Natural killer cell (primary cell): ENCODE results near the gene CCND2. TPM values are rescaled to one million over a fixed set of nuclear protein-coding genes. Genes with fewer than 3 reads are reported as not detected.

Source experiments
- ATAC-seq, 3 donors: fragments of 150-1000 bp in 2 of 3; fragments of 200-7000 bp in 1 of 3; cut with Tn5 transposase; 1 replicate in 1 of 3; 2 replicates in 2 of 3; pipeline ENCODE4 v1.10.0; 2021; ENCODE audit warnings: mild to moderate bottlenecking in 2 of 3, moderate library complexity in 2 of 3
- DNase-seq, 2 donors: peaks; one replicate each; pipeline versions ENCODE4 v3.0.0 to v3.0.0-alpha.2; 2013 to 2021; ENCODE audit warnings: mixed read lengths in 1 of 2
- H3K27ac ChIP-seq: one replicate; pipeline ENCODE4 v1.5.1; 2013; ENCODE audit warnings: mild to moderate bottlenecking, low read length
- H3K27me3 ChIP-seq: one replicate; pipeline ENCODE4 v1.6.1; 2013; ENCODE audit warnings: low read length; ENCODE audit not compliant: control insufficient read depth, insufficient read depth
- H3K36me3 ChIP-seq: one replicate; pipeline ENCODE4 v1.6.1; 2013; ENCODE audit warnings: low read length; ENCODE audit not compliant: control insufficient read depth, insufficient read depth
- H3K4me1 ChIP-seq: one replicate; pipeline ENCODE4 v1.6.1; 2013; ENCODE audit warnings: low read length; ENCODE audit not compliant: control insufficient read depth, insufficient read depth
- H3K4me3 ChIP-seq: one replicate; pipeline ENCODE4 v1.5.1; 2013; ENCODE audit warnings: low read length
- H3K9me3 ChIP-seq: one replicate; pipeline ENCODE4 v1.6.1; 2013; ENCODE audit warnings: low read length; ENCODE audit not compliant: control insufficient read depth, insufficient read depth
- H3K27ac Mint-ChIP-seq, 2 donors: one replicate each; pipeline ENCODE4 v1.8.0; 2022; ENCODE audit warnings: mild to moderate bottlenecking in 2 of 2, mixed read lengths in 2 of 2, moderate library complexity in 1 of 2
- H3K27me3 Mint-ChIP-seq, 2 donors: one replicate each; pipeline ENCODE4 v1.8.0; 2022; ENCODE audit warnings: low read depth in 2 of 2, mixed read lengths in 2 of 2
- H3K36me3 Mint-ChIP-seq: one replicate; pipeline ENCODE4 v1.8.0; 2022; ENCODE audit warnings: mixed read lengths
- H3K4me1 Mint-ChIP-seq, 2 donors: one replicate each; pipeline ENCODE4 v1.8.0; 2022; ENCODE audit warnings: mixed read lengths in 2 of 2
- H3K4me3 Mint-ChIP-seq: one replicate; pipeline ENCODE4 v1.8.0; 2022; ENCODE audit warnings: mild to moderate bottlenecking, moderate library complexity, mixed read lengths
- H3K9me3 Mint-ChIP-seq, 2 donors: one replicate each; pipeline ENCODE4 v1.8.0; 2022; ENCODE audit warnings: mixed read lengths in 2 of 2
- CTCF ChIP-seq: fragments of 200-600 bp; IDR thresholded peaks from one replicate; pipeline ENCODE4 v1.8.0; 2022; ENCODE audit warnings: antibody characterized with exemption
- WGBS: methylation state at CpG from one replicate; pipeline ENCODE4 v1.1.7; 2013; ENCODE audit warnings: missing lambda C conversion rate; ENCODE audit not compliant: insufficient coverage; 5-methylcytosine and 5-hydroxymethylcytosine counted together
- intact Hi-C: fragments of 100-400 bp; cut with micrococcal nuclease; formaldehyde crosslinking; loops from one replicate; pipeline ENCODE4 v1.14.2; 2022
- total RNA-seq, 4 donors: library from RNA; stranded (reverse); fragments of 120-200 nt in 1 of 4; gene quantifications; one replicate each; pipeline versions ENCODE4 v1.2.3 to v1.2.4, GENCODE V29; 2013 to 2022

CCND2 gene
- total RNA-seq: 100 to 1,000 TPM; 164 to 247 (median 228) TPM
- 106 TPM for total RNA-seq (2013)

GRCh38 chr12:4273652-4274395 is at the start of gene CCND2:
Gene CCND2 (plus strand): TSS chr12:4273762. CDS start chr12:4274041, 279 bp downstream.
- H3K4me3 Mint-ChIP-seq: peak within 1 kb of the TSS; percentile 92
- H3K27ac Mint-ChIP-seq: peak within 1 kb of the TSS; percentile 92 to 98
- WGBS: under 1% methylated on average over 52 of the region's 52 CpGs
- Histone ChIP-seq H3K4me1 (peaks cover 66% of the 10 kb centered on the region), H3K9me3 (no peaks in the 10 kb centered on the region), H3K4me3 (peak within 1 kb of the TSS; percentile 87), H3K36me3 (peaks cover 27% of the 10 kb centered on the region), H3K27ac (peak within 1 kb of the TSS; percentile 93), H3K27me3 (no peaks in the 10 kb centered on the region)
- peaks cover 8% of the 10 kb centered on the region for H3K36me3 Mint-ChIP-seq
- peak; percentile 67 to 87 for DNase-seq
- peak; percentile 25 to 38 (median 26) for ATAC-seq
- H3K9me3 Mint-ChIP-seq: no peaks in the 10 kb centered on the region
- intact Hi-C loops: loop anchor here (2.0 to 5.0 kb wide), 2 partner anchors 121 to 402 kb away; partner anchors contain the start of gene PARP11
- no peak for TF ChIP-seq CTCF
- H3K4me1 Mint-ChIP-seq: peaks cover 45 to 60% of the 10 kb centered on the region in 2 donors
- peaks cover 0 to 2% of the 10 kb centered on the region in 2 donors for H3K27me3 Mint-ChIP-seq

- Mint-ChIP-seq H3K36me3 (no peaks in the 10 kb centered on the region), H3K4me3 (no peak overlapping the region), H3K27me3 (peaks cover 14 to 23% of the 10 kb centered on the region in 2 donors), H3K27ac (no peak overlapping the region), H3K9me3 (no peaks in the 10 kb centered on the region), H3K4me1 (peaks cover 13 to 17% of the 10 kb centered on the region in 2 donors)
- DNase-seq (no peak), ATAC-seq (no peak)
- H3K9me3 ChIP-seq: no peaks in the 10 kb centered on the region
- H3K27ac ChIP-seq: no peak overlapping the region
- no peak overlapping the region for H3K4me3 ChIP-seq
- no peaks in the 10 kb centered on the region for H3K27me3 ChIP-seq
- intact Hi-C loops: no loop called here
- peaks cover 10% of the 10 kb centered on the region for H3K4me1 ChIP-seq
- 42% methylated on average over 15 of the region's 15 CpGs for WGBS
- no peak for TF ChIP-seq CTCF
- H3K36me3 ChIP-seq: no peaks in the 10 kb centered on the region
Measured at GRCh38 chr12:4224206-4224889, 49.2 kb upstream of the CCND2 start.

- no peak for DNase-seq
- H3K4me1 Mint-ChIP-seq: peaks cover 13 to 17% of the 10 kb centered on the region in 2 donors
Measured at GRCh38 chr12:4225571-4225970, 48.0 kb upstream of the CCND2 start.

More at GRCh38 chr12:4225571-4225970, 48.0 kb upstream of the CCND2 start:
- Histone ChIP-seq H3K9me3 (no peaks in the 10 kb centered on the region), H3K36me3 (no peaks in the 10 kb centered on the region), H3K27me3 (no peaks in the 10 kb centered on the region), H3K27ac (no peak overlapping the region), H3K4me1 (peaks cover 10% of the 10 kb centered on the region), H3K4me3 (no peak overlapping the region)
- WGBS: 90% methylated on average over 3 of the region's 3 CpGs
- intact Hi-C loops: no loop called here
- Mint-ChIP-seq H3K36me3 (no peaks in the 10 kb centered on the region), H3K27me3 (peaks cover 14 to 22% of the 10 kb centered on the region in 2 donors), H3K9me3 (no peaks in the 10 kb centered on the region), H3K4me3 (no peak overlapping the region), H3K27ac (no peak overlapping the region)
- no peak for ATAC-seq
- no peak for TF ChIP-seq CTCF
